Kidney epithelial cell (primary cell): ENCODE data around the gene MAP3K13. TPM values are rescaled to one million over a fixed set of nuclear protein-coding genes. Genes with fewer than 3 reads are reported as not detected.

Source experiments
- DNase-seq: peaks from one replicate; pipeline ENCODE4 v3.0.0-alpha.2; 2010; ENCODE audit warnings: low read depth
- H3K27me3 ChIP-seq: 2 replicates; pipeline ENCODE4 v1.6.0; 2011; ENCODE audit warnings: low read length; ENCODE audit not compliant: control insufficient read depth, insufficient read depth
- H3K36me3 ChIP-seq: 2 replicates; pipeline ENCODE4 v1.5.1; 2011; ENCODE audit warnings: low read length; ENCODE audit not compliant: control insufficient read depth, insufficient read depth
- H3K4me3 ChIP-seq: 2 replicates; pipeline ENCODE4 v1.5.1; 2011; ENCODE audit warnings: low read depth, mild to moderate bottlenecking, control low read depth, low read length
- total RNA-seq: library from RNA; depleted of rRNA; stranded (reverse); fragments of >200 nt; gene quantifications from 2 replicates; pipeline ENCODE4 v1.2.3, GENCODE V29; 2015
- TF ChIP-seq, protein P1 (sequence below): IDR thresholded peaks from 2 replicates; pipeline ENCODE4 v1.5.1; 2011; ENCODE audit warnings: mild to moderate bottlenecking, moderate library complexity, low read length, control low read depth, inconsistent platforms; ENCODE audit not compliant: insufficient read depth, poor library complexity, severe bottlenecking

Gene MAP3K13
- total RNA-seq, 1 donor from 2014 or later, result 33.5 TPM

DNA sequence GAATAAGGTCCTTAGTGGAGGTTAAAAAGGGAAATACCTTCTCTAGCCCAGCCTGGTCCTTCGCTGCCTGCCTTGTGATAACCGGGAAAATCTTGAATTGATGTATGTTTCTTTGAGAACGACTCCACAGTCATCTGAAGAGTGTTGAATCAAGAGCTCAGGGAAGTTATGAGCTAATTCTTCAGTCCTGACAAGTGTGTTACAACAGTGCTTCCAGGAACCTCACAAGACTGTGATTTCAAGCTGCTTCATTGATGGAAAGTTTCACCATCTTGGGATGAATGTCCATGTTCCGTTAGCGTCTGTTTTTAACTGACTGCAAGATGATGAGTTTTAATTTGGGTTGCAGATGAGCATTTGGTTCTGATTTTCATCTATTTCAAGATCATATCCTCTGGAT, 123.5 kb downstream of the MAP3K13 start:
- TF ChIP-seq, protein P1, sequence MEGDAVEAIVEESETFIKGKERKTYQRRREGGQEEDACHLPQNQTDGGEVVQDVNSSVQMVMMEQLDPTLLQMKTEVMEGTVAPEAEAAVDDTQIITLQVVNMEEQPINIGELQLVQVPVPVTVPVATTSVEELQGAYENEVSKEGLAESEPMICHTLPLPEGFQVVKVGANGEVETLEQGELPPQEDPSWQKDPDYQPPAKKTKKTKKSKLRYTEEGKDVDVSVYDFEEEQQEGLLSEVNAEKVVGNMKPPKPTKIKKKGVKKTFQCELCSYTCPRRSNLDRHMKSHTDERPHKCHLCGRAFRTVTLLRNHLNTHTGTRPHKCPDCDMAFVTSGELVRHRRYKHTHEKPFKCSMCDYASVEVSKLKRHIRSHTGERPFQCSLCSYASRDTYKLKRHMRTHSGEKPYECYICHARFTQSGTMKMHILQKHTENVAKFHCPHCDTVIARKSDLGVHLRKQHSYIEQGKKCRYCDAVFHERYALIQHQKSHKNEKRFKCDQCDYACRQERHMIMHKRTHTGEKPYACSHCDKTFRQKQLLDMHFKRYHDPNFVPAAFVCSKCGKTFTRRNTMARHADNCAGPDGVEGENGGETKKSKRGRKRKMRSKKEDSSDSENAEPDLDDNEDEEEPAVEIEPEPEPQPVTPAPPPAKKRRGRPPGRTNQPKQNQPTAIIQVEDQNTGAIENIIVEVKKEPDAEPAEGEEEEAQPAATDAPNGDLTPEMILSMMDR, result no peak
- H3K36me3 ChIP-seq, result no peaks in the 10 kb centered on the region
- H3K4me3 ChIP-seq, result no peak overlapping the region
- DNase-seq, result no peak
- no peaks in the 10 kb centered on the region for H3K27me3 ChIP-seq

DNA sequence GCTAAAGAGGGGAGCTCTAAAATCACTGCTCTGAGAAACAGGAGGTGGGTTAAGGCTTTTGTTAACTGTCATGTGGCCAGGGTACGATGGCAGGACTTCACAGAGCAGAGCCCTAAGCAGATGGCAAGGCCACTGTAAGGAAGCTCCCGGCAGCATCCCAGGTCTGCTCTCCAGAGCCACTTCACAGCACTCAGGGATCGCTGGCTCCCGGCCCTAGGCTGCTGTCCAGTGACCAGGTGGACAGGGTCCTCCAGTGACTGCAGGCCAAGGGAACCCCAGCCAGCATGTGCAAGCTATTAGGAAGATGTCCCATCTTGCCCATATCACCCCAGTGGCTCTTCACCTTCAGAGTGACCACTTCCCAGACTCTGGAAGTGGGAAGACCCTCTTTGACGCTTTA, 125.5 kb downstream of the MAP3K13 start:
- TF ChIP-seq, protein P1, result no peak
- Histone ChIP-seq H3K27me3 (no peaks in the 10 kb centered on the region), H3K36me3 (no peaks in the 10 kb centered on the region), H3K4me3 (no peak overlapping the region)
- DNase-seq, result no peak

DNA sequence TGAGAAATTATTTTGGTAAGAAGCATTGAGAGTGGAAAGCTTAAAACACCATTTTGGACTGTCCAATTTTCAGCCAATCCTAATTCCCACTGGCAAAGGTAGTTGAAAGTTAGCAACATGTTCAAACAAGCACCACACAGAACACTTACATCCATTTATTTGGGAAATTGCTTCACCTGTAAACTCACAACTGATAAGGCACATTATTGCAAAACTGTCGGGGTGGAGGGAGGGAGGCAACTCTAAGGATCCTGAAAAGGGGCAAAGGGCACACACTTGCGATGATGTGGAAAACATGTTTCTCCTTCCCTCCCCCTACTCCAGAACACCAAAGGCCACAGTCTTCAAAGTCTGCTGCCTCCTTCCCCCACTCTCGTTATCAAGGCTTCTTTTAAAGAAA, 126.5 kb downstream of the MAP3K13 start:
- Histone ChIP-seq H3K27me3 (no peaks in the 10 kb centered on the region), H3K36me3 (peaks cover 2% of the 10 kb centered on the region), H3K4me3 (no peak overlapping the region)
- TF ChIP-seq, protein P1, result no peak
- no peak for DNase-seq

DNA sequence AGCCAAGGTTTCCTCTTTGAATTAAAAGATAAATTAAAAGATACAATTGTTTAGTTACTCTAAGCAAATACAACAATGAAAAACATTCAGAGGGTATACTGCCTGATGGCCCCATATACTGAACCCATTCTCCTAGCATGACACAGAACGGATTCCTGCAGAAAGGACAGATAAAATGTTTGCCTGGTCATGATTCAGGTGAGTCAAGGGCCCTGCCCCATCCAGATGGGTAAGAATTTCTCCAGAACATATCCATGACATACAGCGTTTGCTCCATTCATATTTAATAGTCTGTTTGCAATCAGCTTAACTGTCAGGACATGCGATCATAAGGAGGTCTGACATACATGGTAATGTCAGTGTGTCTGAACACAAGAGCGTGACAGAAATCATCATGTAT, 127.3 kb downstream of the MAP3K13 start:
- H3K36me3 ChIP-seq, result peaks cover 2% of the 10 kb centered on the region
- no peaks in the 10 kb centered on the region for H3K27me3 ChIP-seq
- TF ChIP-seq, protein P1, result no peak
- DNase-seq, result no peak
- no peak overlapping the region for H3K4me3 ChIP-seq

DNA sequence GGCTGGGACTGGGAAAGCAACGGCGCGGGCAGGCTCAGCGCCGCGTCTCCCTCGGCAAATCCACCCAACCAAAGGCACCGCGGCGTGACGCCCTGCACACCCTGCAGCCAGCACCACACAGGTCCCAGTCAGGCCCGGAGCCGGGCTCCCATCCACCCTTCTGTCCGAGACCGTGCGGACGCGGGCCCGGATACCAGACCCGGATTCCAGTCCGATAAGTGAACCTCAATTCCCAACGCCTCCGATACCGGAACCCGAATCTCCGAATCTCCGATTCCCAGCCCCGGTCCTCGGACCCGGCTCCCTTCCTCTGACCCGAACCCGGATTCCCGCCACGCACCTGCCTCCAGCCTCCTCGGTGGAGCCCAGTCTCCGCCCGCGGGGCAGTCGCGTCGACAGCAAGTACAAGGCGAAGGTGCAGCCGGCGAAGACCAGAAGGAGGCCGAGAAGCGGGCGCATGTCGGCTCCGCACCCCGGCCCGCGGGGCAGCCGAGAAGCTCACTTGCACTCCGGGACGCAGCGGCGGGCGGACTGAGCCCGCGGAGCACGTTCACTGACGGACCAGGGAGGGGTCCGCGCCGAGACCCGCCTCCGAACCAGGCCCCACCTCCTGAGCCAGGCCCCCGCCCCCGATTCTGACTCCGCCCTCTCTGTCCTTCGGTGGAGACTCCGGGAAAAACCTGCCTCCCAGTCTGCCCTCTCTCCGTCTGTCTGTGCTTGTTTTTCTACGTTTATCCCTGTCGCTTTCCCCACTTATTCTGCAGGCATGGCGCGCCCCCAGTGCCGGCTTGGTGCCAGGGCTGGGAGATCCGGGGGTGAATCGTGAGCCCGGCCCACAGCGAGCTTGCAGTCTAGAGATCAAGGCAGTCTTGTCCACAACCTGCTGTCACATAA, 135.8 kb downstream of the MAP3K13 start, which contains the start of gene TMEM41A:
TMEM41A (minus strand) TSS at position 533 of the 894 bp plus-strand sequence; CDS start at position 459, 74 bp downstream.
- TF ChIP-seq, protein P1, result no peak
- DNase-seq, result peak; percentile 35

DNA sequence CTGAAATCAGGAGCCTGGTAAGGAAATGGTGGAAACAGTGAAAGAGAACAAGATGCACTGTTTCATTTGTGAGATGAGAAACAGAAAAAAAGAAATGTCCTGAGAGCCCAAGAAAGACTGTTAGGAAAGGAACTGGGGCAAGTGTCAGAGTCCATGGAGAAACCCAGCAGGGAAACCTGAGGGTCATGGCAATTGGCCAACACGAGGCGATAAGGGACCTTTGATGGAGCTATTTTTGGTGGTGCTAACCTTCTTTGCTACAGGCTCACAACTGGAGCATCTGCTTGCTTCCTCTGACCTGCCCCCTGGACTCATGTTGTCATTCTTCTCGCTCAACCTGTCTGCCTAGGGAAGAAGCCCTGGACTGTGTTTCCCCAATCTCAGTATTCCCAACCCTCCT, 140.1 kb downstream of the MAP3K13 start:
- no peaks in the 10 kb centered on the region for H3K27me3 ChIP-seq
- DNase-seq, result no peak
- TF ChIP-seq, protein P1, result no peak
- no peaks in the 10 kb centered on the region for H3K36me3 ChIP-seq
- H3K4me3 ChIP-seq, result no peak overlapping the region

More for the DNA sequence above, 135.8 kb downstream of the MAP3K13 start, which contains the start of gene TMEM41A:
- Histone ChIP-seq H3K36me3 (peaks cover 2% of the 10 kb centered on the region), H3K27me3 (no peaks in the 10 kb centered on the region), H3K4me3 (peak within 1 kb of the TSS; percentile 91)
